Sigmoid colon (tissue), 4 donors: Measurements from ENCODE around the gene SDCCAG8.

Experiments
- CTCF ChIP-seq, 4 experiments: fragments of 450-650 bp in 3 of 4; fragments of 200-600 bp in 1 of 4; IDR thresholded peaks; one replicate each; pipeline ENCODE4 v1.5.1; 2016 to 2019; ENCODE audit warnings: antibody characterized with exemption in 4 of 4, mild to moderate bottlenecking in 3 of 4, moderate library complexity in 2 of 4
- EP300 ChIP-seq, 4 donors: sonication (generic); formaldehyde crosslinking; IDR thresholded peaks; one replicate each; pipeline ENCODE4 v1.6.1; 2017; ENCODE audit warnings: antibody characterized with exemption in 4 of 4
- POLR2A ChIP-seq, 2 donors: fragments of 450-650 bp; IDR thresholded peaks; one replicate each; pipeline ENCODE4 v1.6.1; 2016; ENCODE audit warnings: antibody characterized with exemption in 2 of 2, mild to moderate bottlenecking in 2 of 2, moderate library complexity in 2 of 2
- POLR2AphosphoS5 ChIP-seq, 4 donors: sonication (generic); formaldehyde crosslinking; IDR thresholded peaks; one replicate each; pipeline ENCODE4 v1.6.1; 2017; ENCODE audit warnings: antibody characterized with exemption in 4 of 4

GRCh38 chr1:243316366-243316989 lies 60.6 kb downstream of the SDCCAG8 start:
- TF ChIP-seq CTCF (IDR thresholded peaks at IDR 0.05) = no peak
- TF ChIP-seq POLR2AphosphoS5 (IDR thresholded peaks at IDR 0.05) = no peak
- TF ChIP-seq POLR2A (IDR thresholded peaks at IDR 0.05) = no peak
- TF ChIP-seq EP300 (IDR thresholded peaks at IDR 0.05) = no peak
